ENCODE measurements around the gene IL32. TPM values are rescaled to one million over a fixed set of nuclear protein-coding genes. Genes with fewer than 3 reads are reported as not detected.

Gene IL32
- polyA plus RNA-seq, 5 donors: 39.7 to 103 (median 61.6) TPM

DNA sequence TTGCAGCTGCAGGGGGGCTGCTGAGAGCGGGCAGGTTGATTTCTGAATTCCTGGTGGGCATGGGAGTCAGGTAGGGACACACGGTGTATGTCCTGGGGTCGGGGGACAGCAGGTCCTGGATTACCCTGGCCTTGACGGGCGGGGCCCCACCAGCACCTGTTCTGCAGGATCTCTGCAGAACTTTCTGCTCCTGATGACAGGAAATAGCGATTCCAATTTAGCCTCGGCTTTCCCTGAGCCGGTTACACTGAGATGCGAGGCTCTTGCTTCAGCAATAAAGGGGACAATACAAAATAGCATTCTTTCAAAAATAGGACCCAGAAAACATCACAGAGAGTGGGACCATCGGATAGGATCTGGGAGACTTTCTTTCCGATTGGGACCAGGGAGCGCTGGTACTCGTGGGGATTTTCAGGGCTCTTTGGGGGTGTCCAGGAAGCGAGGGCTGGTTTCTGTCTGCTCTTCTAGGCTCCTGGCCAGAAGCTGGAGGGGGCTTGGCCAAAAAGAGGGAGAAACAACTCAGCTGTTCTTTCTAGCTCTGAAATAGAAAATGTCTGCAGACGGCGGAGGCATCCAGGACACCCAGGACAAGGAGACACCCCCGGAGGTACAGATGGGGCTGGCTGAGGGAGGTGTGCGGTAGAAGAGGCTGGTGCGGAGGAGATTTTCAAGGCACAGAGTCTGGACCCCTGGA lies 47.6 kb downstream of the IL32 start:
- peak in 1 of 2 donors; percentile 73 for DNase-seq

DNA sequence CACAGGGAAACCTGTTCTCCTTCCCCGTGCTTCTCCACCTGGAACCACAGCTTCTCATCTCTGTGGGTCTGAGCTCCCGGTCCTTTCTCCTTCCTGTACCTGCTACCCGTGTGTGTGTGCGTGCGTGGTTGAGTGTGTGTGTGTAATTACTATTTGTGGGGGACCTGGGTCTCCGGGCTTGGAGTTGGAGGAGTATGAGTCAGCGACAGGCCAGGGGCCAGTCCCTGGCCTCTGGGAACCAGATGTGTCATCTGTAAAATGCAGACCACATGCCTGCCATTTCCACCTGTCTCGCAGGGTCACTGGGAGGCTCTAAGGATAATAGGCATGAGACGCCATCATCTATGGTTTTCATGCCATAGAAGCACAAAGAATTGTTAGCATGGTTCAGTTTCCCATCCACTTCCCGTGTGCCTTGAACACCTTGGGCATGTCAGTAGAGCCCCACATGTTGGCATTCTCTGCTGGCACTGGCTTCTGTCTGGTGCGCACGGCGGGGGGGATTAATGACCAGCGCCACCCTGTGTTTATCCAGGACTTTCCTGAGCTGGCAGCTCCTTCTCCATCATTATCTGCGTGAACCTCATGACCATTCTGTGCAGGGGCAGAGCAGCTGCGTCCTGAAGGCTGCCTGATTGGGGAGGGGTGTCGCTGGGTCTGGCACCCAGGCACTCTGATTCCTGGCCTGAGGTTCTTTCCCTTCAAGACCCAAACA lies 48.5 kb downstream of the IL32 start:
- DNase-seq: no peak

DNA sequence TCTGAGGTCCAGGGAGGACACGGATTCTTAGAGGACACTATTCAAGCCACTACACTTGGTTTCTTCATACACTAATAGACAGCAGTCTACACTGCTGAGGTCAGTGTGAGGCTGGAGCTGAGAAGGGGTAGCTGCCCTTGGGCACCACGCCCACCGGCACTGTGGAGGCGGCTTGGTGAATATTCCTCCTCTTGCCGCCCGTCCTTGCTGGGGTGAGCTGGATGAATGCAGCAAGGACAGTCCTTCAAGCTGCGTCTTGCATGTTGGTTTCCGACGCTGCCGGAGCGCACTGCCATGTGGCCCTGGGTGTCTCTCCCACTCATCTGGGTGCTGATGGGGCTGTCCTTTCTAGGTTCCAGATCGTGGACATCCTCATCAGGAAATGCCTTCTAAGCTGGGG lies 49.6 kb downstream of the IL32 start:
- no peak for DNase-seq

DNA sequence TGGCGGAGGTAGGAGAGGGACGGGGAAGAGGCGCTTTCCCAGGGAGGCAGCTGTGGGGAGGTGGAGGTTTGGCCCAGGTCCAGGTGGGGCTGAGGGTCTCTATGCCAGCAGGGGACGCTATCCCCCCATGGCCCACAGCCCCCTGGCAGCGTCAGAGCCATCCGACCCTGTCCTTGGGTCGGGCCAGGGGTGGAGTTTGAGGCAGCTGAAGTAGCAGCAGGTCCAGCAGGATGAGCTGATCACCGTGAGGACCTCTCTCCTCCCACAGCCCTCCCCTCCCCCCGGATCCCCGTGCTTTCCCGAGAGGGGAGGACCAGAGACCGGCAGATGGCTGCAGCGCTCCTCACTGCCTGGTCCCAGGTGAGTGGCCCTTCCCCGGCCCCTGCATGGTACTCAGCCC lies 50.1 kb downstream of the IL32 start:
- no peak for DNase-seq

DNA sequence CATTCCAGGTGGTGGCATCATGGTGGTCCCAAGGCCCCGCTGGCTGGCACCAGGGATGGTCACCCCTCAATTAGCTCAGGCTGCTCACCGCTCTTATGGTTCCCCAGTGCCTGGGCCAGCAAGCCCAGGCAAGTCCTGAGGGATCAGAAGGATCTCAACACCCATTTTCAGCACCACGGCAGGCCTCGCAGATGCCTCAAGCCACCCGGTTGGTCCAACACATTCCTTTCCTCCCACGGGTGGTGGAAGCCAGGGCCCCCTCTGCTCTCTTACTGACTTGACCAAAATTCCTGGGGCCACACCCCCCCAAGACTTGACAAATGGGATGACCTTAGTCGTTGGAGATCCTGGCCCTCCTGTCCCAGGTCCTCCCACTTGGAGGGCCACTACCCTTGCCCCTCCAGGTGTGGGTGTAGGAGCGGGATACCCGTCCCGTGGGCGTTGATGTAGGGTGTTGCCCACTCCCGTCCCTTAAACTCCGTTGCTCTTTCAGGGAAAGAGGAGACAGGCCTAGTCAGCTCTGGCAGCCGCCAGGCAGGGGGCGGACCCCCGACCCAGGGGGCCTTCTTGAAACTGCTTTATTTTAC lies 52.9 kb downstream of the IL32 start:
- no peak for DNase-seq

DNA sequence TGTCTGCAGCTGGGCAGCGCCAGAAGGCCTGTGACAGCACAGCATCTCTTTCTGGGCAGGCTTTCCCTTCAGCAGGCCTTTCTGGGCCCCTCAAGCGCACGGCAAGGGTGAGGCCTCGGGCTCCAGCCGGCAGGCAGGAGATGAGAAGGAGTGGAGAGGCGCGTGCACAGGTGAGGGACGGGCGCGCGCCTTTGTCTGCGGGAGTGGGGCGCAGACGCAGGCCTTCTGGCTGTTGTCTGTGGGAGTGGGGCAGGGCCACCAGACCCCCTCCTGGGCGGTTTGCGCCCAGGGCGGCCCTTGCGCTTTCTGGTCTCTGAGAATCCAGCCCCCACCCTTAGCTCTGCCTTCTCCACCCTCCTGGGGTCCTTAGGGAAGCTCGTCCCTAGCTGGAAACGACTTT lies 53.4 kb downstream of the IL32 start:
- DNase-seq: no peak

Other genes with a start within 250 kb of the IL32 start
- gene PRSS21, start 248.4 kb upstream of the IL32 start, polyA plus RNA-seq (ENCODE audit: insufficient read depth in 1 of 5, insufficient read length in 5 of 5, low replicate concordance in 1 of 5): under 1 TPM in 3 of 5 donors, not detected in 2; 0.14 to 0.67 (median 0.23) TPM
- gene ZG16B, start 235.3 kb upstream of the IL32 start, polyA plus RNA-seq (ENCODE audit: insufficient read depth in 1 of 5, insufficient read length in 5 of 5, low replicate concordance in 1 of 5): under 1 TPM; 0.49 to 0.76 (median 0.59) TPM
- 10 to 100 TPM; 10.1 to 18.0 (median 15.8) TPM for gene PRSS22, start 207.5 kb upstream of the IL32 start, polyA plus RNA-seq (ENCODE audit: insufficient read depth in 1 of 5, insufficient read length in 5 of 5, low replicate concordance in 1 of 5)
- gene FLYWCH2, start 182.4 kb upstream of the IL32 start, polyA plus RNA-seq (ENCODE audit: insufficient read depth in 1 of 5, insufficient read length in 5 of 5, low replicate concordance in 1 of 5): 10 to 100 TPM; 14.0 to 34.9 (median 19.8) TPM
- gene FLYWCH1, start 153.7 kb upstream of the IL32 start, polyA plus RNA-seq (ENCODE audit: insufficient read depth in 1 of 5, insufficient read length in 5 of 5, low replicate concordance in 1 of 5): 10 to 100 TPM; 14.7 to 41.5 (median 20.0) TPM
- under 1 TPM; 0.16 to 0.87 (median 0.26) TPM for gene KREMEN2, start 101.4 kb upstream of the IL32 start, polyA plus RNA-seq (ENCODE audit: insufficient read depth in 1 of 5, insufficient read length in 5 of 5, low replicate concordance in 1 of 5)
- 10 to 100 TPM; 12.0 to 18.5 (median 13.2) TPM for gene PAQR4, start 96.3 kb upstream of the IL32 start, polyA plus RNA-seq (ENCODE audit: insufficient read depth in 1 of 5, insufficient read length in 5 of 5, low replicate concordance in 1 of 5)
- 10 to 100 TPM; 14.5 to 22.9 (median 15.4) TPM for gene PKMYT1, start 85.2 kb upstream of the IL32 start, polyA plus RNA-seq (ENCODE audit: insufficient read depth in 1 of 5, insufficient read length in 5 of 5, low replicate concordance in 1 of 5)
- 1 to 10 TPM; 4.0 to 7.3 (median 6.3) TPM for gene CLDN9, start 52.7 kb upstream of the IL32 start, polyA plus RNA-seq (ENCODE audit: insufficient read depth in 1 of 5, insufficient read length in 5 of 5, low replicate concordance in 1 of 5)
- gene CLDN6, start 47.5 kb upstream of the IL32 start, polyA plus RNA-seq (ENCODE audit: insufficient read depth in 1 of 5, insufficient read length in 5 of 5, low replicate concordance in 1 of 5): 100 to 1,000 TPM in 4 of 5 donors, 10 to 100 TPM in 1; 86.3 to 124 (median 118) TPM
- 1 to 10 TPM; 2.7 to 6.8 (median 3.6) TPM for gene TNFRSF12A, start 45.3 kb upstream of the IL32 start, polyA plus RNA-seq (ENCODE audit: insufficient read depth in 1 of 5, insufficient read length in 5 of 5, low replicate concordance in 1 of 5)
- 10 to 100 TPM; 26.6 to 45.7 (median 34.8) TPM for gene HCFC1R1, start 41.7 kb upstream of the IL32 start, polyA plus RNA-seq (ENCODE audit: insufficient read depth in 1 of 5, insufficient read length in 5 of 5, low replicate concordance in 1 of 5)
- 10 to 100 TPM; 20.0 to 37.5 (median 27.2) TPM for gene THOC6, start 41.6 kb upstream of the IL32 start, polyA plus RNA-seq (ENCODE audit: insufficient read depth in 1 of 5, insufficient read length in 5 of 5, low replicate concordance in 1 of 5)
- gene BICDL2, start 28.7 kb upstream of the IL32 start, polyA plus RNA-seq (ENCODE audit: insufficient read depth in 1 of 5, insufficient read length in 5 of 5, low replicate concordance in 1 of 5): 1 to 10 TPM; 2.2 to 5.1 (median 2.6) TPM
- gene MMP25, start 19.1 kb upstream of the IL32 start, polyA plus RNA-seq (ENCODE audit: insufficient read depth in 1 of 5, insufficient read length in 5 of 5, low replicate concordance in 1 of 5): 1 to 10 TPM; 1.4 to 3.4 (median 2.1) TPM
- under 1 TPM in 2 of 5 donors, not detected in 3; 0.09 to 0.12 TPM for gene ZSCAN10, start 33.7 kb downstream of the IL32 start, polyA plus RNA-seq (ENCODE audit: insufficient read depth in 1 of 5, insufficient read length in 5 of 5, low replicate concordance in 1 of 5)
- gene ZNF205, start 46.9 kb downstream of the IL32 start, polyA plus RNA-seq (ENCODE audit: insufficient read depth in 1 of 5, insufficient read length in 5 of 5, low replicate concordance in 1 of 5): 10 to 100 TPM; 12.6 to 20.4 (median 14.8) TPM
- gene ZNF213, start 69.4 kb downstream of the IL32 start, polyA plus RNA-seq (ENCODE audit: insufficient read depth in 1 of 5, insufficient read length in 5 of 5, low replicate concordance in 1 of 5): 10 to 100 TPM; 10.5 to 18.5 (median 14.7) TPM
- not detected for gene OR1F1, start 122.6 kb downstream of the IL32 start, polyA plus RNA-seq (ENCODE audit: insufficient read depth in 1 of 5, insufficient read length in 5 of 5, low replicate concordance in 1 of 5)
- gene ZNF200, start 169.5 kb downstream of the IL32 start, polyA plus RNA-seq (ENCODE audit: insufficient read depth in 1 of 5, insufficient read length in 5 of 5, low replicate concordance in 1 of 5): 10 to 100 TPM; 11.3 to 15.4 (median 13.7) TPM
- under 1 TPM; 0.40 to 0.67 (median 0.47) TPM for gene MEFV, start 191.0 kb downstream of the IL32 start, polyA plus RNA-seq (ENCODE audit: insufficient read depth in 1 of 5, insufficient read length in 5 of 5, low replicate concordance in 1 of 5)
- 10 to 100 TPM; 42.2 to 54.7 (median 48.7) TPM for gene ZNF263, start 217.9 kb downstream of the IL32 start, polyA plus RNA-seq (ENCODE audit: insufficient read depth in 1 of 5, insufficient read length in 5 of 5, low replicate concordance in 1 of 5)
- gene TIGD7, start 239.8 kb downstream of the IL32 start, polyA plus RNA-seq (ENCODE audit: insufficient read depth in 1 of 5, insufficient read length in 5 of 5, low replicate concordance in 1 of 5): 10 to 100 TPM; 11.4 to 15.6 (median 12.5) TPM
- 10 to 100 TPM; 41.1 to 64.3 (median 51.0) TPM for gene ZNF75A, start 239.9 kb downstream of the IL32 start, polyA plus RNA-seq (ENCODE audit: insufficient read depth in 1 of 5, insufficient read length in 5 of 5, low replicate concordance in 1 of 5)